Femur (tissue), 1 donor: ENCODE results near the gene HOXA3.
A peak's percentile ranks its signal among the peaks of the same experiment; 100 is the strongest.

Experiments
- DNase-seq: peaks from one replicate; pipeline ENCODE4 v3.0.0-alpha.2; 2017

Gene HOXA3

DNA sequence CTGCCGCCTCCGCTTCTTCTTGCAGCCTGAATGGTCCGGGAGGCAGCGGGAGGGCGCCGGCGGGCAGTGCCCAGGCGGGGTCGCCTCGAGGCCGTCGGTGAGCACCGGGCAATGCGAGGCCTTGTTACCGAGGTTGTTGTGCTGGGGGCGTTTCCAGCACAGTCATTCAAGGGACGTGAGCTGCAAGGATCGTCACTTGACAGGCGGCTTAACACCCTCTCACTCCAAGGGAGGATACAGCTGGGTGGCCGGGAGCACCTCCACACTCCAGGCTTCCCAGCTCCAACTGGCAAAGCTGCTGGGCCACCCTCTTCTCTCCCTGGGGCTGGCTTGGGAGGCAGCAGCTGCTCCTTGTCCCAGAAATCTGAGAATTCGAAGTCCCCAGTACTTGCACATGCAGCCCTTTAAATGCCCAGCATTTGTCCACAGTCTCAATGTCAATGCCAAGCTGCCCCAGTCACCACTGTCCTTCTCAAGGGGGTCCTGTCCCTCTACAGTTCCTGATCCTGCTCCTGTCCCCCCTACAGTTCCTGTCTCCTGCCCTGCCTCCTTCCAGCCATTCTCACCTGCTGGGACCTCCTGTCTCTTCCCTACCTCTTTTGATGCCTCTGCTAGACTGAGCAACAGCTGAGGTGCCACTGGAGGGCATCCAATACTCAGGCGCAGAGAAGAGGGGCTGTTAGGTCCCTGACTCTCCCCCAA is 37.1 kb upstream of the HOXA3 start:
- DNase-seq: peak; percentile 29

GRCh38 chr7:27188386-27189294 is 36.3 kb upstream of the HOXA3 start:
- DNase-seq: peak; percentile 71

- peak; percentile 39 for DNase-seq
These were observed 35.3 kb upstream of the HOXA3 start for GRCh38 chr7:27187475-27188385.

DNA sequence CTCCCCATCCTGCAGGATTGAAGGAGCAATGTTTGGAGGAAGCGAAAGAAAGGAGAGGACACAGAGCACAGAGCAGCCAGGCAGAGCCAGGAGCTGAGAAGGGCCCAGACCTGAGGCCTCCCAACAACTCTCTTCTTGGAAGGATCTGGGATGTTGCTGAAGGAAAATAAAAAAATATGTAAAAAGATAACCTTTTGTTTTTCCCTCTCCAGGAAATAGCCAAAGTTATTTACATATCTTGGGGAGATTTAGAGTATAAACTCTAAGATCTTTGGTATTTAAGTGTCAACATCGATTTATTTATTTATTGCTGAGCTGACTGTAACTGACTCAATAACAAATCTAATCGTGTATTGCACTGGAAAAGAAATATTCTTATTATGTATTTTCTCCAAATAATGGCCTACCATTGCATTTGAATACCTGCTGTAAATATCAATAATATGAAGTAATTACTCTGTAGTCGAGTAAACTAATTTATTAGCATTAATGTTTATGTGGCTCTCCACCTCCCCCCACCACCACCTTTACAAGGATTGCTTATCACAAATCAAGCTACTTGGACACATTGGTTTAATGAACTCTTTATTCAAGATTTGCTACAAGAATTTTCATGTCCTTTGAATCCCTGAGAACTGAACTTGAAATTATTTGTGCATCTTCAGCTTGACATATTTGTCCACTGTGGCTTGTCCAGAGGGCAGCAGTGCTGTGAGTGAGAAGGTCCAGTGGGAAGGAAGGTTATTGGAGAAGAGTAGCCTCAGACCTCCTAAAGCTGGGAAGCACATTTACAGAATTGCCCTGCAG is 34.5 kb upstream of the HOXA3 start:
- DNase-seq: peak; percentile 18

- peak; percentile 42 for DNase-seq
These were observed 33.7 kb upstream of the HOXA3 start for GRCh38 chr7:27185854-27186667.

DNA sequence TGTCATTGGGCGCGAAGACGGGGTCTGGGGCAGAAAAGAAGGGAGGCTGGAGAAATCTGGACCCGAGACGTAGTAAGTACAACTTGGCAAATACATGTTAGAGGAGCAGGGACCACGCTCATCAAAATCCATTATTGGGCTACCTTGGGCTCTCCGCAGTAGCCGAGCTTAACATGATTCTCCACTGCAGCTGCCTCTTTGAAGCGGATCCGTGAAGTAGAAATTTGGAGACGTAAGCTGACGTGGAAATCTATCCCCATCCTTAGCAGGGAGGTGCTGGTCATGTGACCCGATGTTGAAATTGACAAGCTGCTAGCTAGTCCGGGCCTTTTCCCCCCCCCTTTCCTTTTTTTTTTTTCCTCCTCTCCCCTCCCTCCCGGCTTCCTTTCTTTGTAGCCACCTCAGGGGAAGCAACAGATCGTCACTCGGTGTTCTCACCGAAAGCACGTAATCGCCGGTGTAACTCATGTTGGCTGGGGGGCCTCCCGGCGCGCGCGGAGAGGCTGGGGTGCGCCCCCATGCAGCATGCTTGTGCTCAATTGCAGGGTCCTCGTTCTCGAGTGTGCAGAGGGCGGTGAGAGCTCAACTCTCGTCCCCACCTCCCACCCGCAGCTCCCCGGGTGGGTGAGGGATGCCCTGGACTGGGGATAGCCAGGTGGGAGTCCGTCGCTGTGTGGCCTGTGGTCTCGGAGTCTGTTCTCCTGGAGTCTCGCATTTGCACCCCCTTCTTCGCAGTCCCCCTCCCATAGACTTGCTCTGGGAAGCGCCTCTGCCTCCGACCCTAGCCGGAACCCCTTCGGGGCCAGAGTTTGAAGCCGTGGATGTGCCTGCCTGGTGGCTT is 32.9 kb upstream of the HOXA3 start, which contains the start of gene HOXA11:
Gene HOXA11 (minus strand): TSS at position 220 of the 841 bp plus-strand sequence. CDS start 88 bp downstream, at position 132.
- DNase-seq: peak; percentile 85

DNA sequence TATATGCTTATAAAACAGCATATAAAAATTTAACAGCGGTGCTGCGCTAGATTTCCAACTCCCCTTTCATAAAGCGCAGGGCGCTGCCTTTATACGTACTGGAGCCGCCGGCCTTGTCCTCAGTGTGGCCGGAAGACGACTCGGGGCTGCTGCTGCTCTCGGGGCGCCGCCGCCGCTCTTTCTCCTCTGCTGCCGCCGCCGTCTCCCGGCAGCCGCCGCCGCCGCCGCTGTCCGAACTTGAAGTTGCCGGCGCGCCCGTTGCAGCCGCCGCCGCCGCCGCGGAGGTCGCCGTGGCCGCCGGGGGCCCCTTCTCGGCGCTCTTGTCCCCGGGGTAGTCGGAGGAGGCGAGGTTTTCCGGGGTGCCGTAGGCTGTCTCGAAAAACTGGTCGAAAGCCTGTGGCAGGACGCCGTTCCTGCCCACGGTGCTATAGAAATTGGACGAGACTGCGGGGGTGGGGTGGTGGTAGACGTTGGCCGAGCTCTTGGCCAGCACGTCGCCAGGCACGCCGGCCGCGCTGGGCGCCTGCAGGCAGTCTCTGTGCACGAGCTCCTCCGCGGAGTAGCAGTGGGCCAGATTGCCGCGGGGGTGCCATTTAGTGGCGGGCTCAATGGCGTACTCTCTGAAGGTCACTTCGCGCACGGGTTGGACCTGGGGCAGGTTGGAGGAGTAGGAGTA is 32.1 kb upstream of the HOXA3 start:
- peak; percentile 65 for DNase-seq

GRCh38 chr7:27183682-27184336 is 31.4 kb upstream of the HOXA3 start:
- DNase-seq: peak; percentile 35

DNA sequence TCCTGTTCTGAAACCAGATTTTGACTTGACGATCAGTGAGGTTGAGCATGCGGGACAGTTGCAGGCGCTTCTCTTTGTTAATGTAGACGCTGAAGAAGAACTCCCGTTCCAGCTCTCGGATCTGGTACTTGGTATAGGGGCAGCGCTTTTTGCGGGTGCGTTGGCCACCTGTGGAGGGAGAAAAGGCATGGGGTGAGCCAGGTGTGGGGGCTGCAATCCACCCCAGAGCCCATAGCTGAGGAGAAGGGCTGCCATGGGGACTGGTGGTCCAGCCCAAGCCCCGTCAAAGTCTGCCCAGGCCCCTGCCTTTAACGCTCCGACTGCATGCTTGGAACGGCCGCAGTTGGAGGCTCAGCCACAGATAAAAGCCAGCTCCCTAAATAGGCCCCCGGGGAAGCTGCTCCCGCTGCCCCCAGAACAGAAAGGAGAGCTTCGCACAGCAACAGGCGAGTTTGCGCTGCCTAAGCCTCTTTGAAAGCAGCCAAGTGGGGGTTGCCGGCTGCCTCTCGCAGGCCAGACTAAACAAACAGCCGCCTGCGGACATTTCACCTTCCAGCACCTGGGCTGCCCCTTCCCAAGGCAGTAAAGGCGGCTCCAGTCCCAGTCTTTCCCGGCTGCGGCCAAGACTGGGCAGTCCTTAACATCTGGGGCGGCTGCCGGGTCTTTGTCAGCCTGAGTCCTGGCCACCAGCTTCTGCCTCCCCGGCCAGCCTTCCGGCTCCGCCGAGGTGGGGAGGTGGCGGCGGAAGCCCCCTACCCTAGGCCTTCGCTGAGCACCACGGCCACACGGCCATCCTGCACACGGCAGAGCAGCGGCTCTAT is 30.7 kb upstream of the HOXA3 start:
- peak; percentile 51 for DNase-seq

DNA sequence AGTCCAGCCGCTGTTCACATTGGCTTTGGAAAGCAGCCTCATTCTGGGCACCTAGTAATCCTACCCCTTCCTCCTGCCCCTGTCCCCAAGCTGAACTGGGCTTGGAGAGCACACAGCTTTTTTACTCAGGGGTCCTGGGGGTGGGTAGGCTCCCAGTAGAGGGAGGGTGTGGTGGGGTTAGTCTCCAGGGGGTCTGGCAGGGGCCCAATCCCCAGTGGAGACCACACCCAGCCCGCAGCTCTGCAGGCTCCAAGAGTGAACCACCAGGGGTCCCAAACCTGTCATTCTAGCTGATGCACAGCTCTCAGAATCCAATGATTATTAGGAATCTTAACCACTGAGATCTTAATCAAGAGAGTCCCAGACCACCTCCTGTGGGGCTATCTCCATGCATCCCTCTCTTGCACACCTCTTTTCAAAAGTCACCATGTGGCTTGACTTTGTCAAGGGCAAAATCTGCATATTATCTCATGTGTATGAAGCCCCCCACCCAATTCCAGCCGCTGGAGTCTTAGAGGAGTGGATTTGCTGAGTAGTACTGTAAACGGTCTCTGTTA is 30.0 kb upstream of the HOXA3 start:
- DNase-seq: peak; percentile 36

- DNase-seq: peak; percentile 31
These were observed 29.5 kb upstream of the HOXA3 start for GRCh38 chr7:27181795-27182275.

DNA sequence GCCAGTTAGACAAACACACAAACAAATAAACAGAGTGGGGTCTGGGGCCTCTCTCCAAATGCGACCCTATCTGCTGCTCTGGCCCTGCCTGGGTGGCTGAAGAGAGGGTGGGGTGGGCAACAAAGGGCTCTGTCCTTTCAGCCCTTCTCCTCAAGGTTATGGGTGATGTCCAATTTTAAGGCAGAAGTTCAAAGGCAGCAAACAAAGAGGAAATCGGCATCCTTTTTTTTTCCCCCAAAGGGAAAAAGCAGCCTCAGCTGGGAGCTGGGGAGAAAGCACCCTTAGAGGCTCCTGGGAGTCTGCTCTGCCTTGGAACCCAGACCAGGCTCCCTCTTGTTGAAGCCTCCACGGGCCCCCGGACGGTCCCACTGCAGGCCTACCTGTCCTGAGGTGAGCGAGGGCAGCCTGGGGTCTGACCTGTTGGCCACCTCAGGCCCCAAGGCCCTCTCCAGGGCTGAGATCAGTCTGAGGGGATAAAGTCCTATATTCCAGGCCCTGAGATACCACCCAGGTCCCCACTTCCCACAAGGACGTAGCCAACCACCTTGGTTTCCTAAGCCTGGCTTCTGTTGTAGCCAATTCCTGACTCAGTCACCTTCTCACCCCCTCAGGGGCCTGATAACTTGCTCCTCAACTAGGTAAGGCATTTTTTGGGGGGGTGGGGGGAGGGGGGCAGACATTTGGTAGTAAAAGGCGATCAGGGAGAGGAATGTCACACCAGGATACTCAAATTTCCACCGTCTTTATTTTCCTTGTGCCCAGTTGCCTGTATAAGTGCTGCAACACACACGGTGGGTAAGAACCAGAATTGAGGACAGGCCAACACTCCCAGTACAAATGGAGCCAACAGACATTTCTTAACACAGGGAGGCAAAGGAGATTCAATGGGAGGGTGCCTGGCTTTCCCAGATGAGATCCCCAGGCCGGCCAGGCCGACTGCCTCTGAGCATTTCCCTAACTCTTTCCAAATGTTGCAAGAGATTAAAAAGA is 28.3 kb upstream of the HOXA3 start:
- peak; percentile 33 for DNase-seq

DNA sequence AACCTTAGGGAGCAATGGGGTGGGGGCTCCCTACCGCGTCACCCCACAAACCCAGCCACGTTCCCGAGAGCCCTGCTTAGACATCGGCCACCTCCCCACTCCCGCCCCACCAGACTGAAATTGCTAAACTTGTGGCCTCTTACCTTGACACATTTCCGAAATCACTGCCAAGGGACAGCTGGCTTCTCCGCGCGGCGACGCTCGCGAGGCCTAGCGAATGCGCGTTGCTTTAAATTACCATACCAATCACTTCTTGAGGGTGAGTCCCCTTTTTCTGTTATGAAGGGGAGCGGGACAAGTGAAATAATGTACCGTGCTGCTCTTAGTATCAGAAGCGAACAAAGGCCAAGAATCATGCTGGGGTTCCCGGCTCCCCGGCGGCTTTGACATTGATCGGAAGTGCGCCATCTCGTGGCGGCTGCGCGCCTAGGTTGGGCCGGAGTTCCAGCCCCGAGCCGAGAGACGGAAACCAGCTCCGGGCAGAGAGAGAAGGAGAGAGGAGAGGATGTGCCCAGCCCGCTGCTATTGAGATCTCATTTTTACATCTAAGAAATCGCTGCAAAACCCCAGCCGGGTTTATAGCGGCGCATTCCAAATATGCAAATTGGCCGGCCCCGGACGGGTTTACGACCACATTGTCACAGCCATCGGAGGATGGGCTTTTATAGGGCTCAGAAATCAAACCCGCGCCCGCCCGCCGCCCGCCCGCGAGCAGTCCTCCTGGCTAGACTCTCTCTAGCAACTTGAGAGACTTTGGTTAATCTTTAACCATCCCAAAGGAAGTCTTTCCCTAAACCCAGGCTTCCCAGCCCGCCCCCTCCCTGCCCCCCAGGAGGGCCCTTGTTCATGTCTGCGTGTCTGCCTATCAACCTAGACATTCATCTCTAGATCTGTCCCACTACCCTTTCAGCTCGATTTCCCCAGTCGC is 27.4 kb upstream of the HOXA3 start:
- peak; percentile 91 for DNase-seq

DNA sequence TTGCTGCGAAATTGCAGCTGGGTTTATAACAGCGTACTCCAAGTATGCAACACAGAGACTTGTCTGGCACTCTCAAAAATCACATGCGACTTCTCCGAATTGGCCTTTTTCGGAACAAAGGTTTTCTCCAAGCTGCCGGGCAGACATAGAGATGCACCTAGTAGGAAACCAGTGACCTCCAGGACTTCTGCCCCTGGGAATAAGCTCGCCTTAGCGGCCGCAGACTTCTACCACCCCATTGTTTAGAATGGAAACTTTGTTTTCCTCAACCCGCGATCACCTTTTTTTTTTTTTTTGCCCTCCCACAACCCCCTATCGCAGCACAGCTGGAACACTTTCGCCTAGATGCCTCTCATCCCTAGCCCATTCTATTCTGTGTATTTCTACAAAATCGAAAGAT is 26.6 kb upstream of the HOXA3 start:
- DNase-seq: peak; percentile 38

DNA sequence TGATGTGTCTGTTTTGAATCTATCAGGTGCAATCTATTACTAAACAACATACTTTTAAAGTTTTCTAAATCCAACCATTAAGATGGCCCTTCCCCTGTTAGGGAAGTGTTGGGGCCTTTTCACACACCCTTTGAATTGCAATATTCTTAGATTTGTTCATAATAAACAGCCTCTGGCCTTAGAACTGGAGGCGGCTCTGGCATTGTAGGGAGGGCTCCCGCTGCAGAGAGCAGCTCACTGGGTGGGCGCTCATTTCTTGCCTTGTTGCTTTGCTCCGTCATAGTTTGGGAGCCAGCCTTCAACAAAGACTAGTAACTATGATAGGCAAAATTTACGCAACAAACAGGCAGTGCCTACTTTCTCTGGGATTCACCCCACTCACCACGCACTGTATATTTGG is 26.0 kb upstream of the HOXA3 start:
- DNase-seq: peak; percentile 40
